Measurements from ENCODE around the gene XYLT1.

DNA sequence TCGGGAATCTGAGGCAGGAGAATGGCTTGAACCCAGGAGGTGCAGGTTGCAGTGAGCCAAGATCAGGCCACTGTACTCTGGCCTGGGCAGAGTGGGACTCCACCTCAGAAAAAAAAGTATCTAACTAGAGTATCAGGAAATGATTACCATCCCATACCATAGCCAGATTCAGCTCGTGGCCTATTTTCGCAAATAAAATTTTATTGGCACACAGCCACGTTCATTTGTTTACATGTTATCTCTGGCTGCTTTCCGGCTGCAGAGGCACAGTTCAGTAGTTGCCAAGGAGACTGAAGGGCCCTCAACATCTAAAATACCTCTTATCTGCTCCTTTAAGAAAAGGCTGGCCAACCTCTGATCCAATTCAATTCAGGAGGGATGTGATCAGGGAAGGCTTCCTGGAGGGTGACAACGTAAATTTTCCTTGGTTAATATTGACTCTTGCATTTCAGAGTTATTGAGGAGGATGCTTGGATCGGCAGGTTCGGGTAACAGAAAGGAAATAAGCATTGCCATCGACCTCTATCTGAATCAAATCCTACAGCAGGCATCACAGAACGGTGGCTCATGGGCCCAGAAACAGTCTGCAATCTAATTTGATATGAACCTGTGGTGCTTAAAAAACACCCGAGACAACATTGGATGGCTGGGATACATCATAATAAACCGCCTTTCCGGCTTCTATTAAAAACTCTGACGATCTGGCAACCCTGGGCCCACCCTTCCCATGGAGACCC is 73.8 kb downstream of the XYLT1 start:
- TF ChIP-seq ARID2 (IDR thresholded peaks at IDR 0.05) (no peak), ZKSCAN3 (CRISPR knock-in tag; IDR thresholded peaks at IDR 0.05) (no peak), TRIM25 (IDR thresholded peaks at IDR 0.05; ENCODE audit: borderline replicate concordance) (no peak)

All from K562 (cell line).